ENCODE measurements around the gene CMTR1. TPM values are rescaled to one million over a fixed set of nuclear protein-coding genes. Genes with fewer than 3 reads are reported as not detected.
A peak's percentile ranks its signal among the peaks of the same experiment; 100 is the strongest.

The CMTR1 gene
- total and polyA plus RNA-seq, 2 of the 13 experiments (the other 11 are each of a cell fraction or from before 2014, with no cell fraction given) = 19.7 to 55.2 TPM

DNA sequence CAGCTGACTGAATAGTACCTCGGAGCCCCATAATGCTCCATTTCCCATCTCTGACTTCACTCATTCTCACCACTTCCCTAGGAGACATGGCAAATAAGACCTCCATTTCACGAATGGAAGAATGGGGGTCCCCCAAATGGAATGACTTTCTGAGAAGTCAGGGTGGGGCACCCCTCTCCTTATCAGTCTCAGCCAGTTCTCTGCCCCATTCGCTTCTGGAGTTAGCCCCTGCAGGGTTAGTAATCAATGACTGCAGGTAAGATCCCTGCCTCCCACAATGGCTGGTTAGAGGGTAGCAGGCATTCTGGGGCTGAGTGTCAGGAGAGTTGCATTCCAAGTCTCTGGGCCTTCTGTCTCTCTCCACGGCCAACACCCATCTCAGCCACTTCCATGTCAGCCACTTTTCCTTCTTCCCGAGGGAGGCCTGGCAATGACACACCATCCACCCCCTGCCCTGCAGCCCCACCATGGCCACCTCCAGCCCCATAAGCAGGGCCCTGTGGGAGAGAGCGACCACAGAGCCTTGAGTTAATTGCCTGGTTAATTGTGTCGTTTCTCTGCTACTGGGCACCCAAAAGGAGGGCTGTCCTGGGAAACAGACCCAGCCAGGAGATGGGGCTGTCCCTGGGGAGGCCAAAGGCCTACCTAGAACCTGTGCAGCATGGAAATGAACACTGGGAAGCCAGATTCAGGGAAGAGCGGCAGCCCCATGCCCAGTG, 53.3 kb downstream of the CMTR1 start (continued):
- TF ChIP-seq FOXP4 (CRISPR knock-in tag; IDR thresholded peaks at IDR 0.05) (no peak), NFKBIZ (CRISPR knock-in tag; IDR thresholded peaks at IDR 0.05) (no peak), RBM22 (optimal IDR thresholded peaks at IDR 0.05; ENCODE audit: low read length) (peak; percentile 50)

- Histone ChIP-seq H3K4me1 (ENCODE audit: insufficient read depth, low read length) (peaks cover 11% of the 10 kb centered on the region), H2AFZ (ENCODE audit: low read length) (no peak overlapping the region), H3K36me3 (replicated peaks in 1 of 2; ENCODE audit: control insufficient read depth in 1 of 2, insufficient read depth in 2 of 2, low read length in 2 of 2) (peaks cover 10 to 12% of the 10 kb centered on the region in 2 experiments; a peak in 4 of 5 replicates), H3K27me3 (ENCODE audit: control insufficient read depth in 1 of 2, insufficient read depth in 2 of 2, low read length in 2 of 2) (no peaks in the 10 kb centered on the region), H3K4me3 (replicated peaks in 1 of 3; ENCODE audit: insufficient read depth in 1 of 3, low read depth in 2 of 3, low read length in 3 of 3) (no peak overlapping the region), H3K79me2 (ENCODE audit: insufficient read depth, low read length) (no peaks in the 10 kb centered on the region), H3K9ac (ENCODE audit: insufficient read depth, low read depth, low read length) (no peak overlapping the region), H3K27ac (ENCODE audit: extremely low read length, insufficient read depth, low read length) (no peak overlapping the region), H4K20me1 (ENCODE audit: insufficient read depth, low read length) (no peaks in the 10 kb centered on the region), H3K9me3 (ENCODE audit: low read length) (no peaks in the 10 kb centered on the region), H3K4me2 (ENCODE audit: low read depth, low read length) (no peak overlapping the region)
- TF ChIP-seq ARID2 (CRISPR knock-in tag; IDR thresholded peaks at IDR 0.05; ENCODE audit: borderline replicate concordance) = no peak
- TF ChIP-seq ZNF703 (CRISPR knock-in tag; IDR thresholded peaks at IDR 0.05; ENCODE audit: borderline replicate concordance) = no peak
- TF ChIP-seq KDM5A (IDR thresholded peaks at IDR 0.05; ENCODE audit: borderline replicate concordance, low read length) = no peak
- no peak for TF ChIP-seq MNT (IDR thresholded peaks at IDR 0.05)
- TF ChIP-seq, protein P1, sequence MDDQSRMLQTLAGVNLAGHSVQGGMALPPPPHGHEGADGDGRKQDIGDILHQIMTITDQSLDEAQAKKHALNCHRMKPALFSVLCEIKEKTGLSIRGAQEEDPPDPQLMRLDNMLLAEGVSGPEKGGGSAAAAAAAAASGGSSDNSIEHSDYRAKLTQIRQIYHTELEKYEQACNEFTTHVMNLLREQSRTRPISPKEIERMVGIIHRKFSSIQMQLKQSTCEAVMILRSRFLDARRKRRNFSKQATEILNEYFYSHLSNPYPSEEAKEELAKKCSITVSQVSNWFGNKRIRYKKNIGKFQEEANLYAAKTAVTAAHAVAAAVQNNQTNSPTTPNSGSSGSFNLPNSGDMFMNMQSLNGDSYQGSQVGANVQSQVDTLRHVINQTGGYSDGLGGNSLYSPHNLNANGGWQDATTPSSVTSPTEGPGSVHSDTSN (CRISPR knock-in tag; IDR thresholded peaks at IDR 0.05; ENCODE audit: borderline replicate concordance) = no peak
- TF ChIP-seq ZNF614 (CRISPR knock-in tag; IDR thresholded peaks at IDR 0.05; ENCODE audit: borderline replicate concordance) = no peak
- TF ChIP-seq ZNF430 (CRISPR knock-in tag; IDR thresholded peaks at IDR 0.05) = no peak
- no peak for TF ChIP-seq SP2 (CRISPR knock-in tag; IDR thresholded peaks at IDR 0.05)
- POLR2A ChIA-PET = no interaction called here
- 93% methylated on average over 9 of the region's 9 CpGs for WGBS (ENCODE audit: low lambda C conversion rate)
- ATAC-seq (no peak), FAIRE-seq (no peak), DNase-seq (ENCODE audit: low spot score) (no peak)
- CTCF ChIA-PET (ENCODE audit: low intra/inter-chr PET ratio, low total read pairs) = no interaction called here
- in situ Hi-C loops (cut with HindIII; ENCODE audit: extremely low pct_ligation_motif_present, low pct_unique_long_range_greater_than_20kb) = loop anchor here (5.0 kb wide), 1 partner anchor 80 kb away; no protein-coding TSS in a partner anchor
- BruUV-seq (replicated peaks) = no TSS peak
- intact Hi-C loops (cut with micrococcal nuclease; ENCODE audit: unreplicated experiment) = no loop called here
Measured at GRCh38 chr6:37487591-37488380, 54.8 kb downstream of the CMTR1 start.

Data from HepG2 (cell line).